ENCODE measurements around the gene RDX.

RDX gene

DNA sequence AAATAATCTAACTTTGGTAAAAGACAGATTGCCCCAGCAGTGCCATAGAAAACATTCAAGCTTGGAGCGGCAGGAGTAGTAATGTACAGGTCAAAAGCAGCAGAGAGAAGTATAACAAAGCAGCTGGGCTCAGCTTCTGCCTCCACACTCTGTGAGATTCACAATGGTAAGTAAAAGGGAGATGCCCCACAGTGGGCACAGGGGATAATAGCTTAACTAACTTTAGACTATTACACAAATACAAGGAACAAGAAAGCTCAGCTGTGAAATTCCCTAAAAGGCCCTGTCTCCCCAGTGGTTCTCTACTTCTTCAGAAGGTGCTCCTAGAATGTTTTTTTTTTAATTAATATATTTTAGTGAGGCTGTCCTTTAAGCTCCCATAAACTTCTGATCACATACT, 28.0 kb downstream of the RDX start:
- TF ChIP-seq, protein P1, sequence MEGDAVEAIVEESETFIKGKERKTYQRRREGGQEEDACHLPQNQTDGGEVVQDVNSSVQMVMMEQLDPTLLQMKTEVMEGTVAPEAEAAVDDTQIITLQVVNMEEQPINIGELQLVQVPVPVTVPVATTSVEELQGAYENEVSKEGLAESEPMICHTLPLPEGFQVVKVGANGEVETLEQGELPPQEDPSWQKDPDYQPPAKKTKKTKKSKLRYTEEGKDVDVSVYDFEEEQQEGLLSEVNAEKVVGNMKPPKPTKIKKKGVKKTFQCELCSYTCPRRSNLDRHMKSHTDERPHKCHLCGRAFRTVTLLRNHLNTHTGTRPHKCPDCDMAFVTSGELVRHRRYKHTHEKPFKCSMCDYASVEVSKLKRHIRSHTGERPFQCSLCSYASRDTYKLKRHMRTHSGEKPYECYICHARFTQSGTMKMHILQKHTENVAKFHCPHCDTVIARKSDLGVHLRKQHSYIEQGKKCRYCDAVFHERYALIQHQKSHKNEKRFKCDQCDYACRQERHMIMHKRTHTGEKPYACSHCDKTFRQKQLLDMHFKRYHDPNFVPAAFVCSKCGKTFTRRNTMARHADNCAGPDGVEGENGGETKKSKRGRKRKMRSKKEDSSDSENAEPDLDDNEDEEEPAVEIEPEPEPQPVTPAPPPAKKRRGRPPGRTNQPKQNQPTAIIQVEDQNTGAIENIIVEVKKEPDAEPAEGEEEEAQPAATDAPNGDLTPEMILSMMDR (IDR thresholded peaks at IDR 0.05; ENCODE audit: insufficient read depth, low read length, poor library complexity, severe bottlenecking): no peak
- Histone ChIP-seq H3K4me3 (replicated peaks; ENCODE audit: low read depth, low read length) (no peak overlapping the region), H3K27me3 (replicated peaks; ENCODE audit: control insufficient read depth, insufficient read depth, low read length) (no peaks in the 10 kb centered on the region), H3K36me3 (ENCODE audit: control insufficient read depth, insufficient read depth, low read length) (peaks cover 6% of the 10 kb centered on the region)
- DNase-seq (ENCODE audit: extremely low read depth, insufficient read length): no peak

DNA sequence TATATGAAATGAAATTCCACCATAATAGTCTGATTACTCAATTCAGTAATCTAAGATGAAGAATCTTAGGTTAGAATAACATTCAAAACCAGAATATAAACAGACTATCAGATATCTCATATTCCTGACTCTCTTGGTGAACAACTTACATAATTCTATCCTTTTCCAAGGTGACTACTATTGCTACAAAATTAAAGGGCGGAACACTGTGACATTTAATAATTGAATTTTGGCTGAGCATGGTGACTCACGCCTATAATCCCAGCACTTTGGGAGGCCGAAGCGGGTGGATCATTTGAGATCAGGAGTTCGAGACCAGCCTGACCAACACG, 34.4 kb downstream of the RDX start:
- TF ChIP-seq, protein P1 (IDR thresholded peaks at IDR 0.05; ENCODE audit: insufficient read depth, low read length, poor library complexity, severe bottlenecking): no peak
- Histone ChIP-seq H3K36me3 (ENCODE audit: control insufficient read depth, insufficient read depth, low read length) (peaks cover 5% of the 10 kb centered on the region), H3K27me3 (replicated peaks; ENCODE audit: control insufficient read depth, insufficient read depth, low read length) (no peaks in the 10 kb centered on the region), H3K4me3 (replicated peaks; ENCODE audit: low read depth, low read length) (no peak overlapping the region)
- DNase-seq (ENCODE audit: extremely low read depth, insufficient read length): no peak

DNA sequence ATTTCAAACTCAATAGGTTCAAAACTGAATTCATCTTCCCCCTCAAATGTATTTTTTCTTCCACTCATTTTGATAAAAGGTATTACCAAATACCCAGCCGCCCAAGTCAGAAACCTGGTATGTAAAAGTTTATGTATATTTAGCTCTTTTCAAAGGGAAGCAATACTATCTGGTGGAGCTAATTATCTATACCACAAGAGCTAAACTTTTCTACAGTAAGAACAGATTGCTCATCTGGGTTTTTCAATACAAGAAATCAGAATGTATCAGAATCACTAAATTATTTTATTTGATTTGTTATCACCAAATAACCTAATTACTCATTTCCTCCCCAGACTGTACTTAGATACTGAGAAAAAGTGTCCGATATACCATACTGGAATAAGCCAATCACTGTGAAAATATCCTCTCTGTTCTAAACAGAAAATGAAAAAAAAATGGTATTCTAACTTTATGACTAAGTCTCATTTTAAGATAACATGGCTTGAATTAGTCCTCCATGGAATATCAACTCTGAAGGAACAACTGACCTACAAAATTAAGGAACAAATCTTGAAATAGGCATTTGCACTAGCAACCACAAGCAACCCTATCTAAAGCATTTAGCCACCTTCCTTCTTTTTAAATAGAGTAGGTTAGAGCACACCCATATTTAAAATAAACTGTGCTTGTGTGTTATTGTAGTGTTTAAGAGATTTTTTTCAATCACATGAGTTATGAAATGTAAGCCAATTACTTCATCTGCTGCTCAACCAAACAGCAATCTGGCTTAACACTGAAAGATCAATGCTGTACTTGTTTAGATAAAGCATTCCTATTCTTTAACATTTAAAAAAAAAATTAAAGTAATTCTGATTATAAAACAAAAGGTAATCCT, 35.0 kb downstream of the RDX start:
- peaks cover 5% of the 10 kb centered on the region for H3K36me3 ChIP-seq (ENCODE audit: control insufficient read depth, insufficient read depth, low read length)

DNA sequence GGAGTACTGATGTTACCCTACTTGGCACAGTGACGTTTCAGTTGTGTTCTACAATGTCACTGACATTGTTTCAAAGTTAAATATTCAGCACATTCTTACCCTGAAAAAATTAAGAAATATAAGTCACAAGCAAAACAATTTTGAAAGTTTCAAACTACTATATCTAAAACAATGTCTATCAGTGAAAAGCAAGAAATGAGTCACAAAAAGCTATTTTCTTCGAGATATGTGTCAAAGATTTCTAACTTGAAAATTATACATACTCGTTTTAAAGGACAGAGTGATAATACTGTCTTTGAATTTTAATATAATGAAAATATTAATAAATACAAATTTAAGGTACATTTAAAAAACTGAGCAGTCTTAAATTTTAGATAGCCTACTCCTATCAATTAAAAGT, 42.9 kb downstream of the RDX start:
- no peak overlapping the region for H3K4me3 ChIP-seq (replicated peaks; ENCODE audit: low read depth, low read length)
- peaks cover 2% of the 10 kb centered on the region for H3K36me3 ChIP-seq (ENCODE audit: control insufficient read depth, insufficient read depth, low read length)
- TF ChIP-seq, protein P1 (IDR thresholded peaks at IDR 0.05; ENCODE audit: insufficient read depth, low read length, poor library complexity, severe bottlenecking): no peak
- no peak for DNase-seq (ENCODE audit: extremely low read depth, insufficient read length)
- H3K27me3 ChIP-seq (replicated peaks; ENCODE audit: control insufficient read depth, insufficient read depth, low read length): no peaks in the 10 kb centered on the region

More for the DNA sequence above, 35.0 kb downstream of the RDX start:
- Histone ChIP-seq H3K27me3 (replicated peaks; ENCODE audit: control insufficient read depth, insufficient read depth, low read length) (no peaks in the 10 kb centered on the region), H3K4me3 (replicated peaks; ENCODE audit: low read depth, low read length) (no peak overlapping the region)
- DNase-seq (ENCODE audit: extremely low read depth, insufficient read length): no peak
- TF ChIP-seq, protein P1 (IDR thresholded peaks at IDR 0.05; ENCODE audit: insufficient read depth, low read length, poor library complexity, severe bottlenecking): no peak

DNA sequence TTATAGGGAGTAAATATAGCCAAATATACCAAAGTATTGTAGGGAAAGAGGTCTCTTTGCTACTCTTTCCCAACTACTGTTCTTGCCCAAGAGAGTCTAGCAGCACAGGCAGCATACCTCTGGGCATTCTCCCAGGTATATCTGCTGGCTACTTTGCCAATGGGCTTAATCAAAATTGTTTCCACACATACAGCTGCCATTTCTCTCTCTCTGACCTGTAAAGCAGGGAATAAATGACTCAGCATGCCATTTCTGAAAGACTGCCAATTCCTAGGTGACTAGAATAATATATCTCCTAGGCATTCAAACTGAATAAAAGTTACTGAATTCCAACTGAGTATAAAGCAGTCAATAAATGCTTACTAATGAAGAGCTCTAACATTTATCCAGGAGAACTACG, 44.6 kb downstream of the RDX start:
- TF ChIP-seq, protein P1 (IDR thresholded peaks at IDR 0.05; ENCODE audit: insufficient read depth, low read length, poor library complexity, severe bottlenecking): no peak
- DNase-seq (ENCODE audit: extremely low read depth, insufficient read length): no peak
- no peak overlapping the region for H3K4me3 ChIP-seq (replicated peaks; ENCODE audit: low read depth, low read length)
- no peaks in the 10 kb centered on the region for H3K27me3 ChIP-seq (replicated peaks; ENCODE audit: control insufficient read depth, insufficient read depth, low read length)
- peaks cover 4% of the 10 kb centered on the region for H3K36me3 ChIP-seq (ENCODE audit: control insufficient read depth, insufficient read depth, low read length)
